ENCODE data around the gene SESN1.
A peak's percentile ranks its signal among the peaks of the same experiment; 100 is the strongest.

The SESN1 gene

DNA sequence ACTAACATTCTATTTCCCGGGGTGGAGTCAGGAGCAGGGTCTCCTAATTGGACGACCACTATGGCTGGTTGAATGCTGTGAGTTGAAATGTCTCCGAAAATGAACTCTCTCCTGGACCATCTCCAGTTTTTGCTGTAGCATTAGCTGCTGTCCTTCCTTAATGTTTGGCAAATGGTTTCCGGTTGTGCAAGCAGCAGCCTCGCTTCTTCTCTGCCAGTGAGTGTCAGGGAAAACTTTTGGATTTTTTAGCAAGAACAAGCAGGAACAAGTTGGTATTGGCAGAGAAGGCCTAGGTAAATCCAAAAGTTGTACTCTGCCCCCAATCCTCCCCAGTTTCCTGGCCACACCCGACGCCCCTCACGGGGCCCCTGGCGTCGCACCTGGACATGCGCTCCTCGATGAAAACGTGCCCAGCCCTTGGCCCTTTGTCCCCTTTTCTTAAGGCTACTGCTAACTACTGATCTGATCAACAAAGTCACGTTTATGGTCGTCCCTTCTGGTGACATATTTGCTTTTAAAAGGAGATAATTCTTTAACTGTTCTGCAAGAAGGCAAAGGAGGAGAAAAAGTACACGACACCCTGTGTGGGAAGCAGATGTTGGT, 143.2 kb downstream of the SESN1 start:
- Mint-ChIP-seq H3K36me3 (ENCODE audit: low read depth) (no peaks in the 10 kb centered on the region), H3K9me3 (no peaks in the 10 kb centered on the region), H3K27ac (no peak overlapping the region), H3K4me1 (ENCODE audit: low read depth) (peaks cover 19% of the 10 kb centered on the region), H3K27me3 (no peaks in the 10 kb centered on the region), H3K4me3 (no peak overlapping the region)
- DNase-seq = no peak

DNA sequence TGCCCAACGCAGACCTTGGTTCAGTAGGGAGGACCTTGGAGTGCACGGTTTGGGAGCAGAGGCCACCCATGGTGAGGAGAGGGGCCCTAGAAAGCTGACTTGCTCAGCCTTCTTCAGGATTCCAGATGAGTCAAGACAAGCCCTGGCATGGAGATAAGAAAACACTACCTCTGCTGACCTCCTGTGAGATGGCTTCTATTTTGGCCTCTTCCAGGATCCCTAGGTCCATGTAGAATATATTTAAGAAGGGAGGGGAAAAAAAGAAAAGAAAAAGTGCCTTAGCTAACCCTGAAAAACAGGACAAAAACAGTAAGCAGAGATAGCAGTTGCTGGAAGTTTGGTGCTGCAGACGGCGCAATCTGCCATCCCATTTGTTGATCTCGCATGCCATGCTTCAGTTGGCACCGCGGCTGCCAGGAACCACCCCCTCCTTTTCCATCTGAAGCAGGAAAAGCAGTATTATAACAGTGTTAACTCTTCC, 146.4 kb downstream of the SESN1 start:
- H3K27me3 Mint-ChIP-seq = no peaks in the 10 kb centered on the region
- no peak overlapping the region for H3K4me3 Mint-ChIP-seq
- peaks cover 29% of the 10 kb centered on the region for H3K4me1 Mint-ChIP-seq (ENCODE audit: low read depth)
- H3K9me3 Mint-ChIP-seq = no peaks in the 10 kb centered on the region
- H3K36me3 Mint-ChIP-seq (ENCODE audit: low read depth) = no peaks in the 10 kb centered on the region
- no peak overlapping the region for H3K27ac Mint-ChIP-seq
- no peak for DNase-seq

DNA sequence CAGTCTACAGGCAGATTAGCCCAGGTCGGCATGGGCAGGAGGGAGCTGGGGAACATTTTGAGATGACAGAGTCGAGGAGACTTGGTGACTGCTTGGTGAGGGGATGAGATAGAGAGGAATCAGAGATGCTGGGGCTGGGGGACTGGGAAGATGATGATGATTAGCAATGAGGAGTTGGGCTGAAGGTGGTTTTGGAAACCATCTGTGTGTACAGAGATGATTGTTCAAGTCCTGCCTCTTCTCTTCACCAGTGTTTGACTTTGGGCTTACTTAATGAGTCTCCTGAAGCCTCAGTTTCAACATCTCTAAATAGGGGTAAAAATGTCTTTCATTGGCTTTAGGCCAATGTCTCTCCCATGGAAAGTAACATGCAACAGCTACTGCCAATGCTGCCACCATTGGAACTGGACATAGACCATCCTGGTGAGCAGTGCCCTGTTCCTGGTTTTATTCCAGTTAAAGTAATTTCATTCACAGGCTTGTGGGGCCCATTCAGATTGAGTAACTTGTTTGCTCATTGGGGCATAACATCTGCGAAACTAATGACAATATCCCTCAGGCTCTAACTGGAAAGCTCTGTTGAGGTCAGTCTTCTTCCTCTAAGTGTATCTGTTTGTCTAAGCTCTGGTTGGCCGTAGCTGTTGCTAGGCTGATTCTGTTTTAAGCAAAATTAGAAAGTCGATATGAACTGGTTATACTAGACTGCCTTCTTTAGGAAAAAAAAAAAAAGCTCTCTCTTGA, 147.4 kb downstream of the SESN1 start:
- Mint-ChIP-seq H3K9me3 (no peaks in the 10 kb centered on the region), H3K27ac (no peak overlapping the region), H3K4me3 (no peak overlapping the region), H3K27me3 (no peaks in the 10 kb centered on the region), H3K36me3 (ENCODE audit: low read depth) (no peaks in the 10 kb centered on the region), H3K4me1 (ENCODE audit: low read depth) (peaks cover 37% of the 10 kb centered on the region)
- no peak for DNase-seq

DNA sequence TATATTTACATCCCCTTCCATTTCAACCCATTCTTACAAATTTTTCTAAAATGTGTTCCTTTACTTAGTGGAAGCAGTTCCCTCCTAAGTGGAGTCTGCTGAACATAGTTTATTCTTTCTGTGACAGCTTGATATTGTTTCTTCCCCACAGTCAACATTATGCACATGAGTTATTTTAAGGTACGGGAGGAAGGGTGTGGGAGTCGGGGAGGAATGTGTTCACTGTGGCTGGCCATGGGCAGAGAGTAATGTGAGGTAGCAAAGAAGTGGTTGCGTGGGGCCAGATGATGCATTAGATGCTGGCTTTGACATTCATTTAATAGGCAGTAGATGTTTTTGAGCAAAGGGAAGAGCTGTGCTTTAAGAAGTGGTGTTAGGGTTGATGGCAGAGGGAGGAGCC, 148.0 kb downstream of the SESN1 start:
- no peak for DNase-seq
- peaks cover 42% of the 10 kb centered on the region for H3K4me1 Mint-ChIP-seq (ENCODE audit: low read depth)
- no peak overlapping the region for H3K4me3 Mint-ChIP-seq
- H3K36me3 Mint-ChIP-seq (ENCODE audit: low read depth) = no peaks in the 10 kb centered on the region
- no peak overlapping the region for H3K27ac Mint-ChIP-seq
- no peaks in the 10 kb centered on the region for H3K27me3 Mint-ChIP-seq
- no peaks in the 10 kb centered on the region for H3K9me3 Mint-ChIP-seq

DNA sequence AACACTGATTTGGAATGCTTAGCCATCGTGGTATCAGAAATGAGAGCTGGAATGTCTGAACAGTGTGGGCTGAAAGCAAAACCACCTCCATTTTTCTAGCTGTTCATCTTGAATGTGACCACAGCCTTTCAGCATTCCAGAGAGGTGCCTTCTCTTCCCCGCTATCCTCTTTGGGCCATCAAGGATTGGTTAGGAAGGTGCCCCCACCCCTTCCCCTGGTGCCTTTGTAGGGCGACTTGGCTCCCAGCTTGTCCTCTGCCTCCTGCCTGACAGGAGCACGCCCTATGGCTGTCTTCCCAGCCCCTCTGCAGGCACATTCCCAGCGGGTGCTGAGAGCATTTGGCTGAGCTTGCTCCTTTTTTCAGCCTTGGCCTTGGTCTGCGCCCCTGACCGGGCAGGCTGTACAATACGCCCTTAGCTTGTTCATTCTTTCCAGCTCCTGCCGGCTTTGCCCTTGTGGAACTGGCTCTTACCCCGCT, 148.9 kb downstream of the SESN1 start:
- no peaks in the 10 kb centered on the region for H3K27me3 Mint-ChIP-seq
- H3K4me3 Mint-ChIP-seq = no peak overlapping the region
- no peak overlapping the region for H3K27ac Mint-ChIP-seq
- peaks cover 45% of the 10 kb centered on the region for H3K4me1 Mint-ChIP-seq (ENCODE audit: low read depth)
- no peaks in the 10 kb centered on the region for H3K36me3 Mint-ChIP-seq (ENCODE audit: low read depth)
- no peaks in the 10 kb centered on the region for H3K9me3 Mint-ChIP-seq
- DNase-seq = no peak

DNA sequence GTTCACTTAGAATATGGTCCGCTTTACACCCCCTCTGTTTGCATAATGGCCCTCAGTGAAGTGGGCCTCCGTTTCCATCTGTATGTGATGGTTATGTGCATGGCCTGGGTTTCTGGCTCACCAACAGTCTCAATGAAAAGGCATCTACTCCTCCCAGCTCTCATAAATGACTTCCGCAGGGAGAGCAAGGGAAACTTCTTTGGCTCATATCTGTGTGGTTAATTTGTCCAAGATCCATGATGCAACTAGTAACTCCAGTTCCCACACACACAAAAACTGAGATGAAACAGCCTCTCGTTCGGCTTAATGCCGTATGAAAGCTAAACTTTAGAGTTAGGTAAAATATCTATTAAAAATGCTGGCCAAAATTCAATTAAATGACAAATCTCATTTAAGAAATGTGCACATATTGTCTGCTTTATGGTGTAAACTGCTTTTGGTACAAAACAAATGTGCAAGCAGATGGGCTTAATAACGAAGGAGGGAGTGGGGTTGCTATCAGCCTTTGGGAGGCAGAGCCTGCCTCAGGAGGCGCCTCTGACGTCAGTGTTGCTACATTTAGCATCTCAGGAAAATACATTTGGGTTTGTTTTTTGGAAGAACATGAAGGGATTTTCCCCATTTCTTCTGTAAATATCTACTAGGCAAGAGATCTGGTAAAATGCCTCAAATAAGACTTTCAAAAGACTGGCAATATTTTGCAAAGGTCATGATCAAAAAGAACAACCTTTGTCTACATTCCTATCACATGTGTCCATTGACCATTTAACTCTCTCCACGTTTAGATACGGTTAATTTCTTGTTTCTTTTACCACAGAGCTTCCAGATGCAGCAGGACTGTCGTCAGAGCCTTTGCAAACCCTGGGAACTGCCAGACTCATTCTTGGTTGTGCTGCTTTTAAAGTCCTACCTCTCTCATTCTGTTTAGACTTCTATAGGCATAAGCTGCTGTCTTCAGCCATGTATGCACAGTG, 149.7 kb downstream of the SESN1 start:
- Mint-ChIP-seq H3K4me3 (no peak overlapping the region), H3K9me3 (no peaks in the 10 kb centered on the region), H3K27ac (no peak overlapping the region), H3K36me3 (ENCODE audit: low read depth) (no peaks in the 10 kb centered on the region), H3K27me3 (no peaks in the 10 kb centered on the region), H3K4me1 (ENCODE audit: low read depth) (peaks cover 45% of the 10 kb centered on the region)
- DNase-seq = no peak

DNA sequence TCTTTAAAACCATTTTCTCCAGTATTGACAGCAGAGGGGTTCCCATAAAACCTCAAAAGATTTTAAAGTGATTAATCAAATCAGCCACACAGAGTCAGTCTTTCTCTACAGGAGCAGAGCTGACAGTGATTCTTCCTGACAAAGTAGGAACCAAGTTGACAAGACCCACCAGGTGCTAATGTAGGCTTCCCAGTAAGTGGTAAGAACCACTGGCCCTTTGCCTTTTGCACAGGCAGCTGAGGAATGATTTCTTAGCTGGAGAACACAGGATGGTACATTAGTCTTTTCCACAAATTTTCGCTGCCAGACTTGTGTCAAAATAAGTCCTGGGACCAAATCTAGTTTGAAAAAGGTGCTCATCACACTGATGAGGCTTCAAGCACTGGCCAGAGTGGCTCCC, 150.6 kb downstream of the SESN1 start:
- Mint-ChIP-seq H3K4me1 (ENCODE audit: low read depth) (peaks cover 48% of the 10 kb centered on the region), H3K27ac (no peak overlapping the region), H3K36me3 (ENCODE audit: low read depth) (no peaks in the 10 kb centered on the region), H3K4me3 (no peak overlapping the region), H3K9me3 (no peaks in the 10 kb centered on the region), H3K27me3 (no peaks in the 10 kb centered on the region)
- no peak for DNase-seq

DNA sequence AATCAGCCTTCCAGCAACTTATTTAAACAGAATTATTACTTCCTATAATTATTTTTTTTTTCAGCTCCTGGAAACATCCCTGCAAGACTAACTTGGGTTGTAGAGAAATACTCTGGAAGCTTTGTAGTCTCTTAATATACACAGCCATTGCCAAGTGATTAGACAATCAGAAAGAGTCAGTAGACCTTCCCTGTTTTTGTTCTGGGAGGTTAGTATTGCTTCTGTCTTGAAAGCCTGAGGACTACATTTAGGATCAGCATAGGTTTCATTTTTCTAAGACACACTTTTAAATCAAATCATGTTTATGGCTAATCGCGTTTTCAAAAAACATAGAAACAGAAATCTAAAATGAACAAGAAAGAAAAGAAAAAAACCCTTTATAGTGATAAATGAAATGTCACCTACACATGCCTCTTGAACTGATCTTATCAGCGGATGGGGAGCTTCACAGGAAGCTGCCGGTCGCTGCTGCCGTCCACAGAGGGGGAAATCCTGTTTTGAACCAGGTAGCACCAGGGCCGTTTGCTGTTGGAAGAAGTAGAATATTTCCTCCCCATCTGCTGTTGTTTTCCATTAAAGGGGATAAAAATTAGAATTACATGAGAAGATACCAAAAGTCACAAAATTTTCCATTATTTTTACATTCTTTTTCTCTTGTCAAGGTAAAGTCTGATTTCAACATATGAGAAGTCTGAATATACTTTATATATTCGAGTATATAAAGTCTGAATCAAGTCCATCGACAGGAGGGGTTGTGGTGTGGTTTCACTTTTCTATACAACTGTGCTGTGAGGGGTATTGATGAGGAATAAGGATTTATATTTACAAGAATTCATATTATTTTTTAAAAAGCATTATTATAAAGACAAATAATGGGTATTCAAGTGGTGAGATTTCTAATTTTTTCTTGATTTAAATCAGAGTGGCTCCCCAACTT, 151.8 kb downstream of the SESN1 start:
- DNase-seq = peak; percentile 58
- Mint-ChIP-seq H3K4me1 (ENCODE audit: low read depth) (peaks cover 49% of the 10 kb centered on the region), H3K36me3 (ENCODE audit: low read depth) (no peaks in the 10 kb centered on the region)

DNA sequence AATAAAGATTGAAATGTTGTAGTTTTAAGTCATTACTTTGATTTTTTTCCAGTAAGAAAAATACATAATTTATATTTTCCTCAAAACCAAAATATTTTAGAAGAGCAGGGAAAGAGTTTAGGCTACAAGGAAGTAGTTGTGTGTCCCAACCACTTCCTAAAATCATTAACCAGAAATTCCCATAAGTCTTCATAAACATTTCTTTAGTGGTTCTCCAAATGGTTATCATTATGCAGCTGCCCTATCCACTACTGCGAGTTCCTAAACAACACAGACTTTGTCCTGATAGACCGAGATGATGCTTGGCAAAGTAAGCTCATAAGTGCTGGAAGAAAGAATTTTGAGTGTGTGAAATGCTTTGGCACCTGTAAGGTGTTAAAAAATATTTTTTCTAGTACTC, 152.8 kb downstream of the SESN1 start:
- H3K36me3 Mint-ChIP-seq (ENCODE audit: low read depth) = no peaks in the 10 kb centered on the region
- H3K4me3 Mint-ChIP-seq = no peak overlapping the region
- peaks cover 44% of the 10 kb centered on the region for H3K4me1 Mint-ChIP-seq (ENCODE audit: low read depth)
- DNase-seq = no peak
- H3K9me3 Mint-ChIP-seq = no peaks in the 10 kb centered on the region
- H3K27me3 Mint-ChIP-seq = no peaks in the 10 kb centered on the region
- H3K27ac Mint-ChIP-seq = no peak overlapping the region

More for the DNA sequence above, 151.8 kb downstream of the SESN1 start:
- peak overlapping the region; percentile 65 for H3K4me3 Mint-ChIP-seq
- no peaks in the 10 kb centered on the region for H3K9me3 Mint-ChIP-seq
- H3K27me3 Mint-ChIP-seq = no peaks in the 10 kb centered on the region
- H3K27ac Mint-ChIP-seq = peak overlapping the region; percentile 85

DNA sequence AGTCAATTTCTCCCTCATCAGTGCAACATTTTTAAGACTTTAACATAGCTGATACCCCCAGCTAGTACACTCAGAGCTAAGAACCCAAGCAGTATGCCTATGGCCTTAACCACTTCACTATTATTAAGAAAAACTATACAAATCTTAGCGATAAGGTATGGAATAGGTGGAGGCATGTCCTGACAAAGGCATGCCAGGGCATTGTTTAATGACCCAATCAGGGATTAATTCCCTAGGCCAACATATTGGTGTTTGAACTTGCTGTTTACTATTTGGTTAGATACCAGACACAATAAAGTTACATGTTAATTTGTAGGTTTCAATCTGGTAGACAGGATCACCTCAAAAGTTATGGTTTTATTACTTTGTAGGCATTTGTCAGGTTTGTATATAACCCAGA, 153.4 kb downstream of the SESN1 start:
- no peaks in the 10 kb centered on the region for H3K36me3 Mint-ChIP-seq (ENCODE audit: low read depth)
- H3K27me3 Mint-ChIP-seq = no peaks in the 10 kb centered on the region
- peaks cover 38% of the 10 kb centered on the region for H3K4me1 Mint-ChIP-seq (ENCODE audit: low read depth)
- H3K27ac Mint-ChIP-seq = no peak overlapping the region
- no peak for DNase-seq
- no peak overlapping the region for H3K4me3 Mint-ChIP-seq
- no peaks in the 10 kb centered on the region for H3K9me3 Mint-ChIP-seq

DNA sequence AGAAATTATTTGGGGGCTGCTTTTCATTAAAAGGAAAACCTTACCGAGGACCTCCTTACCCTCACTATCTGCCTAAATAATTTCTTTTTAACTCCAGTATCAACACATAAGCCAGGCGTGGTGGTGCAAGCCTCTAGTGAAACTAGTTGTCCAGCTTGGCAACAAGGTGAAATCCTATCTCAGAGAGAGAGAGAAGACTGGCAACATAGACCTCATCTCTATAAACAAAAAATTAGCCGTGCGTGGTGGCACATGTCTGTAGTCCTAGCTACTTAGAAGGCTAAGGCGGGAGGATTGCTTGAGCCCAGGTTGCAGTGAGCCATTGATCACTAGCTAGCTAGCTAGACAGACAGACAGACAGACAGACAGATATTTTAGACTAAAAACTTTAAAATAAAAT, 153.9 kb downstream of the SESN1 start:
- Mint-ChIP-seq H3K4me3 (no peak overlapping the region), H3K36me3 (ENCODE audit: low read depth) (no peaks in the 10 kb centered on the region), H3K27me3 (no peaks in the 10 kb centered on the region), H3K4me1 (ENCODE audit: low read depth) (peaks cover 37% of the 10 kb centered on the region), H3K27ac (no peak overlapping the region), H3K9me3 (no peaks in the 10 kb centered on the region)
- DNase-seq = no peak

DNA sequence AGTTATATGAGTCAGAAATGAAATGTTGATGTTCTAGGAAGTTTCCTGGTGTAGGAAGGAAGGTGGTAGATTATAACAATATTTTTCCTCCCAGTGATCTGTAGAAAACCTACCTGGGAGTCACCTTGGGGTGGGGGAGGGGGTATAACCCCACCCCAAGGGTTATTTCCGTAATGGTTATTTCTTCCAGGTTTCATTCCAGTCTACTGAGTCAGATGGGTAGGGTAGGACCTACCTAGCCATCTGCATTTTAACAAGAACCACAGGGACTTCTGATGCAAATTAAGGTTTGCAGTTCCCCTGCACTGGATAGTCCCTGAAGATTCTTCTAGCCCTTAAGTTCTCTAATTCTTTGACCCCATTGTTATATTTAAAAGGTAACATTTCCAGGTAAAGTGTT, 157.5 kb downstream of the SESN1 start:
- DNase-seq = no peak
- Mint-ChIP-seq H3K4me1 (ENCODE audit: low read depth) (peaks cover 10% of the 10 kb centered on the region), H3K27me3 (no peaks in the 10 kb centered on the region), H3K27ac (no peak overlapping the region), H3K9me3 (no peaks in the 10 kb centered on the region), H3K36me3 (ENCODE audit: low read depth) (no peaks in the 10 kb centered on the region), H3K4me3 (no peak overlapping the region)
